HG03442 (cell line): ENCODE measurements around the gene OGFR.

ENCODE experiments used
- ATAC-seq: cut with Tn5 transposase; IDR thresholded peaks from one replicate; pipeline ENCODE4 v1.9.1; 2021; ENCODE audit warnings: mild to moderate bottlenecking, moderate library complexity; ENCODE audit not compliant: unreplicated experiment

Gene OGFR

GRCh38 chr20:62824476-62825332, 20.1 kb downstream of the OGFR start:
- no peak for ATAC-seq

- ATAC-seq, result no peak
Observed at GRCh38 chr20:62825333-62825985, 20.8 kb downstream of the OGFR start.

GRCh38 chr20:62825986-62826645, 21.5 kb downstream of the OGFR start:
- no peak for ATAC-seq

GRCh38 chr20:62826646-62827310, 22.1 kb downstream of the OGFR start:
- ATAC-seq, result no peak

- no peak for ATAC-seq
Observed at GRCh38 chr20:62827311-62828038, 22.8 kb downstream of the OGFR start.

- ATAC-seq, result no peak
Observed at GRCh38 chr20:62828051-62828450, 23.4 kb downstream of the OGFR start.

- no peak for ATAC-seq
Observed at GRCh38 chr20:62828511-62829230, 24.0 kb downstream of the OGFR start.

GRCh38 chr20:62829231-62830230, 24.9 kb downstream of the OGFR start:
- no peak for ATAC-seq

- no peak for ATAC-seq
Observed at GRCh38 chr20:62830251-62830650, 25.6 kb downstream of the OGFR start.

GRCh38 chr20:62830821-62831220, 26.2 kb downstream of the OGFR start:
- no peak for ATAC-seq

GRCh38 chr20:62831361-62831788, 26.7 kb downstream of the OGFR start:
- no peak for ATAC-seq

- no peak for ATAC-seq
Observed at GRCh38 chr20:62831854-62832211, 27.2 kb downstream of the OGFR start.

GRCh38 chr20:62832212-62832922, 27.7 kb downstream of the OGFR start:
- ATAC-seq, result no peak

GRCh38 chr20:62832951-62833391, 28.3 kb downstream of the OGFR start:
- ATAC-seq, result no peak

GRCh38 chr20:62834967-62835730, 30.5 kb downstream of the OGFR start:
- ATAC-seq, result no peak

GRCh38 chr20:62835931-62836861, 31.6 kb downstream of the OGFR start:
- no peak for ATAC-seq
